Measurements from ENCODE around the gene MGLL.

GRCh38 chr3:127764841-127765362 is 57.4 kb downstream of the MGLL start:
- TF ChIP-seq, protein P1, sequence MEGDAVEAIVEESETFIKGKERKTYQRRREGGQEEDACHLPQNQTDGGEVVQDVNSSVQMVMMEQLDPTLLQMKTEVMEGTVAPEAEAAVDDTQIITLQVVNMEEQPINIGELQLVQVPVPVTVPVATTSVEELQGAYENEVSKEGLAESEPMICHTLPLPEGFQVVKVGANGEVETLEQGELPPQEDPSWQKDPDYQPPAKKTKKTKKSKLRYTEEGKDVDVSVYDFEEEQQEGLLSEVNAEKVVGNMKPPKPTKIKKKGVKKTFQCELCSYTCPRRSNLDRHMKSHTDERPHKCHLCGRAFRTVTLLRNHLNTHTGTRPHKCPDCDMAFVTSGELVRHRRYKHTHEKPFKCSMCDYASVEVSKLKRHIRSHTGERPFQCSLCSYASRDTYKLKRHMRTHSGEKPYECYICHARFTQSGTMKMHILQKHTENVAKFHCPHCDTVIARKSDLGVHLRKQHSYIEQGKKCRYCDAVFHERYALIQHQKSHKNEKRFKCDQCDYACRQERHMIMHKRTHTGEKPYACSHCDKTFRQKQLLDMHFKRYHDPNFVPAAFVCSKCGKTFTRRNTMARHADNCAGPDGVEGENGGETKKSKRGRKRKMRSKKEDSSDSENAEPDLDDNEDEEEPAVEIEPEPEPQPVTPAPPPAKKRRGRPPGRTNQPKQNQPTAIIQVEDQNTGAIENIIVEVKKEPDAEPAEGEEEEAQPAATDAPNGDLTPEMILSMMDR (IDR thresholded peaks at IDR 0.05; ENCODE audit: low read depth, low read length), result no peak
- TF ChIP-seq EZH2phosphoT487 (IDR thresholded peaks at IDR 0.05; ENCODE audit: low read depth), result no peak

Data from OCI-LY3 (cell line).